IPS-18c (cell line): ENCODE data around the gene SYT17.

ENCODE experiments used
- H3K4me3 ChIP-seq: 2 replicates; pipeline ENCODE4 v1.7.0; 2013; ENCODE audit warnings: low read depth, mild to moderate bottlenecking, low read length, moderate library complexity; ENCODE audit not compliant: insufficient read depth
- H3K9me3 ChIP-seq: one replicate; pipeline ENCODE4 v1.6.1; 2013; ENCODE audit warnings: mild to moderate bottlenecking, low read length, moderate library complexity; ENCODE audit not compliant: control insufficient read depth, insufficient read depth

SYT17 gene

DNA sequence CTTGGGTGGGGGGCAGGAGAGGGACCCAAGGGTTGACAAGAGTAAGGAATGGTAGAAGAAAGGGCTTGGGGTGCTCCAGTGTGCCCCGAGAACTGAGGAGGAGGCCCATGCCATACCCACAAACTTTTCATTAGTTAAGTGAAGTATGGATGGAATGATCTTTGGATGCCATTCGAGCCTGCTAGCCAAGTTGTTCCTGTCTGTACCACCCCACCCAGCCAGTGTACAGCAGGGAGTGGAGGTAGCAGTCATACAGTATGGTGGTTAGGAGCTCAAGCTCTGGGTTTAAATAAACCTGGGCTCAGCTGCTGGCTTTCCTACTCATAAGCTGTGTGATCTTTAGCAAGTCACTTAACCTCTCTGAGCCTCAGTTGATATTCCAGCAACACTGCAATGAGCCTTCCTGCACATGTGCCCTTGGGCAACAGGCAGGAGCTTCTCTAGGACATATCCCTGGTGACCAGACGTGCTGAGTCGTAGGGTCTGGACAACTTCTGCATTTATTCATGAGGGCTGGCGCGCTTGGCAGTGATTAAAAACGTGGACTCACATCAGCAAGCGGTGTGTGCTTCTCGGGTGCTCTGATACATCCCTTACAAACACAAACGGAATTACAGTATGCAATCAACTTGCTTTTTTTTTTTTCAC, 31.4 kb upstream of the SYT17 start:
- Histone ChIP-seq H3K9me3 (no peaks in the 10 kb centered on the region), H3K4me3 (no peak overlapping the region)

DNA sequence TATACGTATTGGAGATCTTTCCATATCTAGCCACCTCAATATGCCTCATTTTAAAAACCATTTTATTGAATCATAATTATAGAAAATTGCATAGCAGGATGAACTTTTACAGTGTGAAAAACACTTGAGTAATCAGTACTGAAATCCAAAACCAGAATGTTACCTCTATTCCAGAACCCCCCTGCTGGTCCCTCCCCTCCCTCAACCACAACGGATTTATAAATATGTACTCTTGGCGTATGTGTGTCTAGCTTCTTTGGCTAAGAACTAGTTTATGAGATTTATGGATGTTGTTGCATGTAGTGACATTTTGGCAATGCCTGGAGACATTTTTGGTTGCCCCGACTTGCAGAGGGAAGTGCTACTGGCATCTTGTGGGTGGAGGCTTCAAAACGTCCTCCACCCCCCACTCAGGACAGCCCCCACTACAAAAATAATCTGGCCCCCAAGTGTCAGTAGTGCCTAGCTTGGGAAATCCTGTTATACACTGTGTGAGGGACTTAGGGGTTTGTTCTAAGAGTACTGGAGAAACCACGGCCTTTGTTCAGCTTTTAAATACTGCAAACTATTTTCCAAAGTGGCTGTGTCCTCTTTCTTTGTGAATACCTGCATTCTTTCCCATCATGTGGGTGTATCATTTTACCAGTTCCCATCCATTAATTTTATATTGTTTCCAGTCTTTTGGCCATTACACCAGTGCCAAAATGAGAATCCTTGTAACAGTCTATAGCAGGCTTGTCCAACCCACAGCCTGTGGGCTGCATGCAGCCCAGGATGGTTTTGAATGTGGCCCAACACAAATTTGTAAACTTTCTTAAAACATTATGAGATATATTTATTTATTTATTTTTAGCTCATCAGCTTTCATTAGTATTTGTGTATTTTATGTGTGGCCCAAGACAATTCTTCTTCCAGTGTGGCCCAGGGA, 30.6 kb upstream of the SYT17 start:
- Histone ChIP-seq H3K4me3 (no peak overlapping the region), H3K9me3 (no peaks in the 10 kb centered on the region)

DNA sequence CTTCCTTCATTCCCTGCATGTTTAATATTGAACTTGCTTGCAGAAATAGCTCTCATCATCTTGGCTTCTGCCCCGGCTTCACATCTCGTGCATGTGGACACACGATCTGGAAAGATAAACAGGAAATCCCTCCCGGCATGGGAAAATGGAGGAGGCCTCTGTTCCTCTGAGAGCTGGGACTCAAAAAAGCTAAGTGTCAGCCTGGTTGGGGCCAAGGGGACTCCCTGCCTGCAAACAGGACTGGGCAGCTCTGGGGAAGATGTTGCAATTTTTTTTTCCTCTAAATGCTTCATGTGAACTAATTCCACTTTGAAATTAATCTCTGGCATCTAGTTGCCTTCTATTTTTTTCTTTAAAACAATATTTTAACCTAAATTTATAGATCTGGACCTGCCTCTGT, 29.4 kb upstream of the SYT17 start:
- Histone ChIP-seq H3K9me3 (no peaks in the 10 kb centered on the region), H3K4me3 (no peak overlapping the region)

DNA sequence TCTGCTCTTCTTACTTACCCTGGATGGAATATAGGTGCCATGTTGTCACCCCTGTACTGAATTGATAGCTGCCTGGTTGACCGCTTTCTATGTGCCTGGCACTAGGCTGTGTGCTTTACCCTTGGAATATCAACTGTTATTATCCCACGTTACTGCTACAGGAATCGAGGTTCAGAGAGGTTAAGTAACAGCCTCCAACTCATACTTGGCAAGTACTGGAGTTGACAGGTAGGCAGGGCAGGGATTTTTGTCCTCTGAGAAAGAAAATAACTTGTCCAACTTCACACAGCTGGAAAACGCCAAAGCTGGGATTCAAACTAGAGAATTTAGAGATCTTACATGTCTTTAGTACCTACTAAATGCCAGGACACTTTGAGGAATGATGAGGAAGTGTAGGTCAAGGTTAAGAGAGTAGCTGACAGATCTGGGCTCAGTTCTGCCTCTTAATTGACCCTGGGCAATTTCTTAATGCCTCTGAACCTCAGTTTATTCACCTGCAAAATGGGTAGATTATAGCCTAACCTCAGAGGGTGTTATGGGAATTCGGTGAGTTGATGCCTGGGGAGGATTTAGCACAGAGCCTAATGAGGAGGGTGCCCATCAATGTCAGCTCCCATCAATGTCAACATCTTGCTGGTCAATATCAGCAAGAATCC, 28.5 kb upstream of the SYT17 start:
- no peaks in the 10 kb centered on the region for H3K9me3 ChIP-seq

DNA sequence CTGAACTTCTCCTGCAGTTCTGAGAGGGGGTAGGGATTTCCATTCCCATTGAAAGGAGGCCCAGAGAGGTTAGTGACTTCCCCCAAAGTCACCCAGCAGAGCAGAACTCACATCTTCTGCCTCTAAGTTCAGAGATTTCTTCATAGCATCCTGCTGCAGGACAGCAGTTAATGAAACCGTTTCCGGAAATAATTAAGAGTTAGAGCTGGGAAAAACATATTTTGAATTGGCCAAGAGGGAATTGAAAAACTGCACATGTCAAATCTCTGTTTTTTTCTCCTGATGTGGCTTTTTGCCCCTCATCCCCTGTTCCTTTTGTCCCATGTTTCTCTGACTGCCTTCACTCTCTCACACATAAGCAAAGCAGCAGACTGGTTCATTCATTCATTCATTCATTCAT, 27.6 kb upstream of the SYT17 start:
- Histone ChIP-seq H3K9me3 (no peaks in the 10 kb centered on the region), H3K4me3 (no peak overlapping the region)

More for the DNA sequence above, 28.5 kb upstream of the SYT17 start:
- H3K4me3 ChIP-seq: no peak overlapping the region

DNA sequence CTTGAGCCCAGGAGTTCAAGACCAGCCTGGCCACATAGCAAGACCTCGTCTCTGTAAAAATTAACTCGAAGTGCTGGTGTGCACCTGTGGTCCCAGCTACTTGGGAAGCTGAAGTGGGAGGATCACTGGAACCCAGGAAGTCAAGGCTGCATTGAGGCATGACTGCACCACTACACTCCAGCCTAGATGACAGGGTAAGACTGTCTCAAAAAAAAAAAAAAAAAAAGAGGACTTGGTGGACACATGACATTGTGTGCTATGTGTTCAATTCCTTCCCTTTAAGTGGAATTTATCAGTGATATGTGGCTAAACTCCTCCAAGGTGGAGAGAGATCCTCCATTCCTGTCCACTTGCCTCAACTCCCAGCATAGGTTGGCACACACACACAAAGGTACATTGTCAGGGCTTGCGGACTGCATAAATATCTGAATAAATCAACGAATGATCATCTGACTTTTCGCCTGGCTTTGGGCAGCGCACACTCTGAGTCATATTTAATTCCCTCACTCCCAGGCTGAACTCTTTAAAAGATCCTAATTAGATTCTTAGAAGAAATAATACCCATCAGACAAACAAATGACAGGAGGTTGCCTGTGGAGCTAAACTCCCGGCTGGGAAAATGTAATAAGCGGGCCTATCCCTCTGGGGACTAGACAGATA, 25.0 kb upstream of the SYT17 start:
- Histone ChIP-seq H3K9me3 (no peaks in the 10 kb centered on the region), H3K4me3 (no peak overlapping the region)

DNA sequence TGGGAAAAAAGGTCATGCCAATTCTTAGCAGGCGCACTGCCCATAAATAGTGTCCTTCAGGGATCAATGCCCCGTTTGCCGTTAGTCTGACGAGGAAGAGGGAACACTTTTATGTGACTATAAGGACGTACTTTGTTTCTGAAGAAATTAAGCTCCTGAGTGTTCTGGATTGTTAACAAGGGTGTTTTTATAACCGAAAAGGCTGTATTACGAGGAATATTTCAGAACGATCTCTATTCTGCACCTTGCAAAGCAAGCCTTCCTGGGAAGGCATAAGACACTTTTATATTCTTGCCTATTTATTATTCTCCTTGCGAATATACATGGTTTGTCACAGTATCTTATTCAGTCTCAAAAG, 24.5 kb upstream of the SYT17 start:
- Histone ChIP-seq H3K9me3 (no peaks in the 10 kb centered on the region), H3K4me3 (no peak overlapping the region)

DNA sequence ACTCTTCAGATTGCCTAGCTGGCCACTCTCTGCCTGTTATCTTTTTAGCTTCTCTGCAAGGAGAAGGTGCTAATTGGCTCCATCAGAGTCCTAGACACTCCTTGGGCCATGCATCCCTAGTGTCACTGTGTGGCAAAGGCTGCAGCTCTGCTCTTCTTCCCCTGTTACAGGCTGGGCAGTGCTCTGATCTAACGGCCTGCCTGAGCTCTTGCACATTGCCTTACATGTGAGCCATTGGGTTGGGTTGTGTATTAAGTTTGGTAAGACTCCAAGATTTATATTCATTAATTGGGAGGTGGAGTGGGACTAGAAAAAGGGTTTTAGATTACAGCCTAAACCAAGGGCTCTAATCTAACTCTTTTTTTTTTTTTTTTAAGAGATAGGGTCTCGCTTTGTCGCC, 23.0 kb upstream of the SYT17 start:
- Histone ChIP-seq H3K4me3 (no peak overlapping the region), H3K9me3 (no peaks in the 10 kb centered on the region)

DNA sequence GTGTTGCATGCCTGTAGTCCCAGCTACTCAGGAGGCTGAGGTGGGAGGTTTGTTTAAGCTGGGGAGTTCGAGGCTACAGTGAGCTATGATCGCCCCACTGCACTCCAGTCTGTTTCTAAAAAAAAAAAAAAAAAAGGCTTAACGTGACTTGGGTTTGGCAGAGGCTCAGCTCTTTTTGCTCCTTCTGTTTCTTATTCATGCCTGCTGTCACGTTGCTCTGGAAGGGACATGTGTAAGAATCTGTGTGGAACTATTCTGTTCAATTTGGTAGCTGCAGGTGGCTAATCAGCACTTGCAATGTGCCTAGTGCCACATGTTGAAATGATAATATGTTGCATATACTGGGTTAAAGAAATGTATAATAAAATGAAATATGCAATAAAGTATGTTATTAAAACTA, 20.9 kb upstream of the SYT17 start:
- H3K9me3 ChIP-seq: no peaks in the 10 kb centered on the region
- no peak overlapping the region for H3K4me3 ChIP-seq

DNA sequence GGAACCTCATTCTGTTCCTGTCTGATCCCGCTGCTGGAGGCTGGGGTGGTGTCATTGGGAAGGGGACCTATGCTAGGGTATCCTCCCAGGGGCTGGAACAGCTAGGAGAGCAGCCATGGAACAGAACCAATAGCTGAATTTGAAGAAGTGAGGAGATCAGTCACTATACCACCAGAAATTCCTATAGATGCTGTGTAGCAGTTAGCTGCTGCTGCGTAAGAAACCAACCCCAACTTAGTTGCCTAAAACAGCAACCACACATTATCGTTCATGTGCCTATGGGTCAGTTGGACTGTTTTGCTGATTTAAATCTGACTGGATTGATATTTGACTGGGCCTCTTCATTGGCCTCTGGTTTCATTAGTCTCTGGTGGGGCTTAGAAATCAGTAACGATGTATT, 20.4 kb upstream of the SYT17 start:
- no peak overlapping the region for H3K4me3 ChIP-seq

DNA sequence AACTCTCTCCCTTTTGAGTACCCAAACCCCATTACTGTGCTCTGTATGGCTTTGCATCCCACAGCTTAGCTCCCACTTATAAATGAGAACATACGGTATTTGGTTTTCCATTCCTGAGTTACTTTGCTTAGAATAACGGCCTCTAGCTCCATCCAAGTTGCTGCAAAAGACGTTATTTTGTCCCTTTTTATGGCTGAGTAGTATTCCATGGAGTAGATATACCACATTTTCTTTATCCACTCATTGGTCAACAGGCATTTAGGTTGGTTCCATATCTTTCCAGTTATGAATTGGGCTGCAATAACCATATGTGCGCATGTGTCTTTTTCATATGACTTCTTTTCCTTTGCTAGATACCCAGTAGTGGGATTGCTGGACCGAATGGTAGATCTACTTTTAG, 19.9 kb upstream of the SYT17 start:
- H3K9me3 ChIP-seq: no peaks in the 10 kb centered on the region
- H3K4me3 ChIP-seq: no peak overlapping the region

More for the DNA sequence above, 20.4 kb upstream of the SYT17 start:
- H3K9me3 ChIP-seq: no peaks in the 10 kb centered on the region

DNA sequence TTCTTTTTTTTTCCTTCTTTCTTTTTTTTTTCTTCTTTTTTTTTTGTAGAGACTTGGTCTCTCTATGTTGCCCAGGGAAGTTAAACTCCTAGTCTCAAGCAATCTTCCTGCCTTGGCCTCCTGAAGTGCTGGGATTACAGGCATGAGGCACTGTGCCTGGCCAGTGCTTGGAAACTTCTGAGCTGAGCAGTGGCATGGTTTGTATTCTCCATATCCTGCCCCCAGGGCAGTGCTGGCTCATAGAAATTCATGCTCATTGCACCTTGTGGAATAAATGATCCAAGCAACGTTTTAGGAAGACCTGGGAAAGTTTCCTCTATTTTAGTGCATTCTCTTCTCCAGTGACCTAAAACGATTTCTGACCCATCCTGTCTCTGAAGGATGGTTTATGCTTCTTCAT, 16.7 kb upstream of the SYT17 start:
- no peaks in the 10 kb centered on the region for H3K9me3 ChIP-seq
- no peak overlapping the region for H3K4me3 ChIP-seq

DNA sequence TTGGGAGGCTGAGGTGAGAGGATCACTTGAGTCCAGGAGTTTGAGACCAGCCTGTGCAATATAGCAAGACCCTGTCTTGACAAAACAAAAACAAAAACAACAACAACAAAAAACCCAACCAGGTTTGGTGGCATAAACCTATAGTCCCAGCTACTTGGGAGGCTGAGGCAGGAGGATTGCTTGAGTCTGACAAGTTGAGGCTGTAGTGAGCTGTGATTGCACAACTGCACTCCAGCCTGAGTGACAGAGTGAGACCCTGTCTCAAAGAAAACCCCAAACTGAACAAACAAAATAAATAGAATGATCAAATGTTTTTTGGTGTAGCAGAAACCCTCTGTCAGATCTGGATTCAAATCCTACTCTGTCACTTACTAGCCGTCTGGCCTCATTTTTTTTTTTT, 16.0 kb upstream of the SYT17 start:
- H3K4me3 ChIP-seq: no peak overlapping the region
- H3K9me3 ChIP-seq: no peaks in the 10 kb centered on the region

DNA sequence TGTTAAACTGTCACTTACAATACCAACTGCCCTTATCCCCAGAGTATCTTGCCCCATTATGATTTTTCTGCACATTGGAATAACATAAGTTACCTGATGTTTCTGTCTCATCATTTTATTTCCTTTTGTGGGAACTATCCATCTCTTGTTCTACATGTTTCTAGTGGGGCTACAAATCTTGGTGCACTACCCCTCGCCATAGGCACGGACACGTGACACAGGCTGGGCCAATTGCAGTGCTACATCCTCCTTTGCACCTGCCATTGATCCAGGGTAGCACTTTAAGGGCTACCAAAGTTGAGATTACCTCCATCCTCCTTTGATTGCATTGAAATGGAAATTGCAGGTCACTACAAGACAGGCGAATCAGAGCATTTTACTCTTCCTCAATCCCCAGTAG, 14.2 kb upstream of the SYT17 start:
- no peak overlapping the region for H3K4me3 ChIP-seq
- H3K9me3 ChIP-seq: no peaks in the 10 kb centered on the region

DNA sequence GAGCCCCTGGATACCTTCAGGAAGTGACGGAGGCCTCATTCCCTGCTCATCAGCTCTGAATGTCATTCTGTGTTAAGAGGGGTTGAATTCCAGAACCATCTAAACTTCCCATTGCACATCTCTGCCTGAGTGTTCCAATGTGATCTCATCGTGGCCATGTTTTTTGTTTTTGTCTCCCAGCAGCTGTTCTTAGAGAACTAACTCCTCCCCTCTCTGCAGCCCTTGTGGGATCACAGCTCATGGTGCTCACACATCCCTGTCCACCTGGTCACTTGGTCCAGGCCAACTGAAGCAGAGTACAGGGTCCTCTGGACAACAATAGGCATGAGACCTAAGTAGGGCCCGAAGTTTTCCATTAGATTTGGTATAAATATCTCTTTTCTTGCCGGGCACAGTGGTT, 6.0 kb upstream of the SYT17 start:
- Histone ChIP-seq H3K4me3 (no peak overlapping the region), H3K9me3 (no peaks in the 10 kb centered on the region)

DNA sequence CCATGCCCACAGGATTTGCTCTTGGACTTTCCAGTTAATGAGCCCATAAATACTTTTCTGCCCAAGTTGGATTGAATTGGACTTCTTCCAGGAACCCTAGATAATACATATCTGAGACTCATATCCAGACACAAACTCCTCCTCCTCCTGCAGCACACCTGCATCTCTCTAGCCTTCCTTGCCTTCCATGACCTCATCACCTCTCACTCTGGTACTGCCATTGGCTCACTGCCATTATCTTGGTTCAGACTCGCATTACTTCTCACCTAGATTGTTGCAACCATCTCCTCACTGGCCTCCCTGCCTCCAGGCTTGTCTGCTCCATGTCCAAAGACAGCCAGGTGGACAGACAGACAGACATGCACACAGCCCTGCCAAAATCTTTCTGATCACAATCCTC, 4.8 kb upstream of the SYT17 start:
- no peak overlapping the region for H3K4me3 ChIP-seq
- H3K9me3 ChIP-seq: peaks cover 2% of the 10 kb centered on the region

DNA sequence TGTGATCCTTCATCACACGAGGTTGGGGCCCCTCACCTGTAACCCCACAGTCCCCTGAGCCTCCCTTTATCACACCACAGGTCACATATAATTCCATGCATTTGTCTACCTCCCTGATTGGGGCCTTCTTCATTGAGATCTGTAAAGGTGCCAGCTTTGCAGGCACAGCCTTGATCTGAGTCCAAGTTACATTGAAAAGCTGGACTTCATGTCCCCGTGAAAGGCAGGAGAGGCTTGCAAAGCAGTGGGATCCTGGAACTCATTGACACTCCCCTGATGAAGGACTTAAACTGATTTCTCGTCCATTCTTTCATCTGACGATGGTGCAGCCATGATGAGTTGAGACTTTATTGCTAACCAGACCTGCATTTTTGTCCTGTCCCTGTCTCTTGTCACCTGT, 3.8 kb upstream of the SYT17 start:
- Histone ChIP-seq H3K9me3 (peaks cover 2% of the 10 kb centered on the region), H3K4me3 (no peak overlapping the region)

DNA sequence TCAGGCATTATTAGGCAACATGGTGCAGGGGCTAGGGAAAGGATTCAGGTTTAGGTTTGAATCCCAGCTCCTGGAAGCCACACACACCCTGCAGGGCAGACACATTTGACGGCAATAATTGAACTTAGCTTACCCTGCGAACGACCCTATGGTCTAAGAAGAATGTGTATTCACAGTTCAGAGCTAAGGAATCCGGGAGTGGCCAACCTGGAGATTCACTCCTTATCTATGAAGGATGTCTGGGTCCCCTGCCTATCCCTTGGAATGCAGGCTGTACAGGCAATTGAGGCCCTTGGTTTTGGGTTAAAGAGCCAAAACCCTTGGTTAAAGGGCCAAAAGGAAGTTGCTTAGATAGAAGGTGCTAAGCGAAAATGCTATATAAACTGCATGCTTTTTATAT, 2.9 kb upstream of the SYT17 start:
- peaks cover 2% of the 10 kb centered on the region for H3K9me3 ChIP-seq
- H3K4me3 ChIP-seq: no peak overlapping the region
